Astrocyte of the cerebellum (primary cell): ENCODE results near the gene RAD51B.

Experiments
- DNase-seq: peaks from one replicate; pipeline ENCODE4 v3.0.0-alpha.2; 2011; ENCODE audit warnings: low read depth
- H3K4me3 ChIP-seq: 2 replicates; pipeline ENCODE4 v1.5.1; 2011; ENCODE audit warnings: mild to moderate bottlenecking, low read depth, low read length, moderate library complexity
- in situ Hi-C: cut with HindIII; loops from 2 replicates; pipeline ENCODE4 v1.10.0; 2017; ENCODE audit warnings: low sequenced_read_pairs
- TF ChIP-seq, protein P1 (sequence below): IDR thresholded peaks from 2 replicates; pipeline ENCODE4 v1.5.1; 2012; ENCODE audit warnings: low read length, low read depth, moderate library complexity, mild to moderate bottlenecking; ENCODE audit errors: missing control alignments

RAD51B gene

GRCh38 chr14:68372368-68372767, 552.8 kb downstream of the RAD51B start:
- H3K4me3 ChIP-seq, result no peak overlapping the region
- no peak for DNase-seq
- in situ Hi-C loops, result no loop called here
- TF ChIP-seq, protein P1, sequence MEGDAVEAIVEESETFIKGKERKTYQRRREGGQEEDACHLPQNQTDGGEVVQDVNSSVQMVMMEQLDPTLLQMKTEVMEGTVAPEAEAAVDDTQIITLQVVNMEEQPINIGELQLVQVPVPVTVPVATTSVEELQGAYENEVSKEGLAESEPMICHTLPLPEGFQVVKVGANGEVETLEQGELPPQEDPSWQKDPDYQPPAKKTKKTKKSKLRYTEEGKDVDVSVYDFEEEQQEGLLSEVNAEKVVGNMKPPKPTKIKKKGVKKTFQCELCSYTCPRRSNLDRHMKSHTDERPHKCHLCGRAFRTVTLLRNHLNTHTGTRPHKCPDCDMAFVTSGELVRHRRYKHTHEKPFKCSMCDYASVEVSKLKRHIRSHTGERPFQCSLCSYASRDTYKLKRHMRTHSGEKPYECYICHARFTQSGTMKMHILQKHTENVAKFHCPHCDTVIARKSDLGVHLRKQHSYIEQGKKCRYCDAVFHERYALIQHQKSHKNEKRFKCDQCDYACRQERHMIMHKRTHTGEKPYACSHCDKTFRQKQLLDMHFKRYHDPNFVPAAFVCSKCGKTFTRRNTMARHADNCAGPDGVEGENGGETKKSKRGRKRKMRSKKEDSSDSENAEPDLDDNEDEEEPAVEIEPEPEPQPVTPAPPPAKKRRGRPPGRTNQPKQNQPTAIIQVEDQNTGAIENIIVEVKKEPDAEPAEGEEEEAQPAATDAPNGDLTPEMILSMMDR, result no peak

DNA sequence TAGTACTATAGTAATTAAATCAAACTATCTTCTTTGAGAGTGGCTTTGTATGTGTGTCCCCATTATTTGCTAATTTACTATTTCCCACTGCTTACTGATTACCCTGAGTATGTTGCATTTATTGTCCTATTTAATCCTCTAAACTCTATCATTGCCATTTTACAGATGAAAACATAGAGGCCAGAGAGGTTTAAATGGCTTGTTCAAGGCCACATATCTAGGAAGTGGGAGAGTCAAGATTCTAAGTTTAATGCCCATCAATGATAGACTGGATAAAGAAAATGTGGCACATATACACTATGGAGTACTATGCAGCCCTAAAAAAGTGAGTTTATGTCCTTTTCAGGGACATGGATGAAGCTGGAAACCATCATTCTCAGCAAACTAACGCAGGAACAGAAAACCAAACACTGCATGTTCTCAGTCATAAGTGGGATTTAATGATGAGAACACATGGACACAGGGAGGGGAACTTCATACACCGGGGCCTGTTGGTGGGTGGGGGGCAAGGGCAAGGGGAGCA, 553.6 kb downstream of the RAD51B start:
- H3K4me3 ChIP-seq, result no peak overlapping the region
- in situ Hi-C loops, result no loop called here

GRCh38 chr14:68373847-68374444, 554.4 kb downstream of the RAD51B start:
- no peak overlapping the region for H3K4me3 ChIP-seq
- DNase-seq, result no peak
- in situ Hi-C loops, result no loop called here
- TF ChIP-seq, protein P1, result no peak

More for the DNA sequence above, 553.6 kb downstream of the RAD51B start:
- DNase-seq, result no peak
- TF ChIP-seq, protein P1, result no peak

DNA sequence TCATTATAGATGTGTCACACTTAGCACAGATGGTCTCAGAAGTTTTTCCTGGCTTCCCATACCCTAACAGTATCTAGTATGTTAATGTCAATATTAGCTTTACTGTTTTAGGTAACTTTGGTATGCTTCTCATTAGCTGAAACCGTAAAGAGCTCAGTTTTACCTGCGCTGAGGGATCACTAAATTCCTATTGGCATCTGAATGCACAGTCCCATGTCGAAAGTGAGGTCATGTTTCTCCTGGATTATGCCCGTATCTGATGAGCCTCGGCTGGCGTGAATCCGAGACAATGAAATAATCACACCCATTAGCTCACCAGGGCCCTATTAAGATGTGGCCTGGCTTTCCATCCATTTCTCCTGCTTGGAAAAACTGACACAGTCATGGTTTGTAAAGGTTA, 555.1 kb downstream of the RAD51B start:
- H3K4me3 ChIP-seq, result no peak overlapping the region
- in situ Hi-C loops, result no loop called here
- DNase-seq, result no peak
- TF ChIP-seq, protein P1, result no peak

DNA sequence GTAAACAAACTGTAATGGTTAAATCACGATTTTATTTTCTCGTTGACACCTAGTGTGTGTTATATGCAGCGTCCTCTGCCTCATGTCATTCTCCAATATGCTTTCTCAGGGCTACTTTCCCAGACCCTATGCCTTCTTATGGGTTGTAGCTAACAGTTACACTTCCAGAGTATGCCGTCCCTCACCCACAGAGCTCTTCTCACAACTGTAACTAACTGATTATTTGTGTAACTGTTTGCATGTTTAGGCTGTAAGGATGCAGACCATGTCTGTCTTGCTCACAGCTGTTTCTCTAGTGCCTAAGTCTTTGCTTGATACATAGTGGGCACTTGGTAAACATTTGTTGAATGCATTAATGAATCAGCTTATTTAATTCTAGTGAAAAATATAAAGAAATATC, 555.8 kb downstream of the RAD51B start:
- DNase-seq, result no peak
- H3K4me3 ChIP-seq, result no peak overlapping the region
- TF ChIP-seq, protein P1, result no peak

GRCh38 chr14:68376067-68376779, 556.6 kb downstream of the RAD51B start:
- TF ChIP-seq, protein P1, result no peak
- in situ Hi-C loops, result no loop called here
- DNase-seq, result no peak
- no peak overlapping the region for H3K4me3 ChIP-seq

More for the DNA sequence above, 555.8 kb downstream of the RAD51B start:
- in situ Hi-C loops, result no loop called here
